Measurements from ENCODE around the gene TARS3.
"Not testable (repeated sequence)": the region's sequence is repeated elsewhere in the genome, so short reads cannot be mapped to it uniquely, and the experiment has no call there.

The TARS3 gene

GRCh38 chr15:101723874-101724674 lies at the start of gene TARS3:
Gene TARS3 (minus strand): TSS chr15:101724473. CDS start chr15:101724387, 86 bp downstream.
- peak; percentile 96 for DNase-seq (ENCODE audit: low spot score)

- DNase-seq (ENCODE audit: low spot score): peak; percentile 2
Measured at GRCh38 chr15:101773496-101774100, 49.3 kb upstream of the TARS3 start.

- no peak for DNase-seq (ENCODE audit: low spot score)
Measured at GRCh38 chr15:101772921-101773320, 48.6 kb upstream of the TARS3 start.

DNA sequence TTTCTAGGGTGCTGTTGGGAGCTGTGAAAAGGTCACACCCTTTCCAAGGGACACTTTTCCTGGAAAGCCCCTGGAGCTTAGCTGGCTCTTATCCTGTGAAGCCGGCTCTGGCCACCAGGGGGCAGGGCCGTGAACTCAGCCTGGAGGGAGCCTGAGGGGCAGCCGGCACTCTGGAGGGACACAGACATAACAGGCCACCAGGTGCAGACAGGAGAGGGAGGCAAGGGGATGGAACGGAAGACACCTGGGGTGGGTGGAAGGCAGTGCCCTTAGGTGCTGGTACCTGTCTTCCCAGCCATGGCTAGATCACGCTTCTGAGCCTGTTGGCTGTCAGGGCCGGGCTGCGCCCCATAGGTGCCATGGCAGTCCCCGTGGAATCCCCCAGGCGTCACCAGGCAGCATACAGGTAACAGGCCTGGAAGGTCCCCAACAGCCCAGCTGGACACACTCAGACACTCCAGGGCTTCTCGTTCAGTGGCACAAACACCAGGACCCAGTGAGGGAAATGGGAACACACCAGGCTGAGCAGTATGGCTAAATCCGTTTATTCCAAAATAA lies 42.9 kb upstream of the TARS3 start:
- not testable (repeated sequence) for DNase-seq (ENCODE audit: low spot score)

DNA sequence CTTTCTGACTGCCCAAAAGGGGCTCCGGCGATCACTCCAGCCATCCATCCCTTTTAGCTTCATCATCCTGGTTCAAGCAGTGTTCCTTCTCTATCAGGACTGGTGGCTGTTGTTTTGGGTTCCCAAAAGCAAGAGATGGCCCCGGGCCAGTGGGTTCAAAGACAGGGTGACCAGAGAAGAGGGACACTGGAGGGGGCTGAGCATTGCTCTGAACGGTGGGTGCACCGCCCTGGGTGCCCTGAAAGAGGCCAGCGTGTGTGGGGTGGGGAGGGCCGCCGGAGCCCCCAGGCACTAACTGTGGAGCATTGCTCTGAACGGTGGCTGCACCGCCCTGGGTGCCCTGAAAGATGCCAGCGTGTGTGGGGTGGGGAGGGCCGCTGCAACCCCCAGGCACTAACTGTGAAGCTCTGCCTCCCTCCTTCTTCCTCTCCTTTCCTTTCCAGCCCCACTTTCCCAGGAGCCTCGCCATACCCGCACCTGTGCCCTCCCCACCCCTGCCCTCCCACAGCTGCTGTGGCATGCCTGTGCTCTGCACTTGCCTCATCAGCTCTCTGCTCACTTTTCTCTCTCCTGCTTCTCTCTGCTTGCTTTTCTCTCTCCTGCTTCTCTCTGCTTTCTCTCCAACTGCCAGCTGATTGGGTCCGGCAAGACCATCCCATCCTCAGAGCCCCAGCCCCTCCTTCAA lies 41.6 kb upstream of the TARS3 start:
- no peak for DNase-seq (ENCODE audit: low spot score)

DNA sequence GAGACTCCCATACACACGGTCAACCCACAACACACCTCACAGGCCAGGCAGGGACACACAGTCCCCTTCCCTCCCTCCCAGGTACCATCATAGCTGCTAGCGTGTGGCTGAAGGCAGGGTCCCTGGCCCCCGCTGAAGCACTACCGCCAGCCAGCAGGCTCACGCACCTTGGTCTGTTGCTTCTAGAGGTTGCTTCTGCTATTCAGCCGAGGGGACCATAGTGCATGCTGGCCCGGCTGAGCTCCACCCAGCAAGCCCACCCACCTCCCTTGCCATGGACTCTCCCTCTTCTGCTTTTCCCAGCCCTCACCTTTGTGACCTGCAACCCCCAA lies 41.0 kb upstream of the TARS3 start:
- DNase-seq (ENCODE audit: low spot score): not testable (repeated sequence)

DNA sequence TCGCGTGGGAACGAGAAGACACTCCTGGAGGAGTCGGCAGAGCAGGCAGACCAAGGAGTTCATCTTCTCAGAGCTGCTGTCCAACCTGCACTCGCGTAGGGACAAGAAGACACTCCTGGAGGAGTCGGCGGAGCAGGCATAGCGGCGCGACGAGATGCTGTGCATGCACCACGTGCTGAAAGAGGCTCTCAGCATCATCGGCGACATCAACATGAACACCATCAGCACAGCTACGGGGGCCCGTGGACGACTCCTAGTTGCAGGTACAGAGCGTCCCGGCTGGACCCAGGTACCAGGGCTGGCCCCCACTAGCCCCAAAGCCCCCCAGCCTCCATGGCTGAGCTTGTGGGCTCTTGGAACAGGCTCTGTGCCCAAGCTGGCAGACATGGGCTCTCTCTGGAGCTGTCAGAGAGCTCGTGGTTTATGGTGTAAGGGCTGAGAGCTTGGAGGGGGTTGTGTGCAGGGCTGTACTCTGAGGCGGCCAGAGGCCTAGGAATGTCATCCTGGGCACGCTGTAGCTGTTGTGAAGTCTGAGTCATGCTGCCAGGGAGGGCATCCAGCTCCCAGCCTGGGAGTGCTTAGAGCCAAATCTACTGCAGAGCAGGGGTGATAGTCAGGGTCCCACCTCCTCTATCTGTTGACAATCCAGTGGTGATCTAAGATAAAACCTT lies 40.5 kb upstream of the TARS3 start:
- DNase-seq (ENCODE audit: low spot score): not testable (repeated sequence)

DNA sequence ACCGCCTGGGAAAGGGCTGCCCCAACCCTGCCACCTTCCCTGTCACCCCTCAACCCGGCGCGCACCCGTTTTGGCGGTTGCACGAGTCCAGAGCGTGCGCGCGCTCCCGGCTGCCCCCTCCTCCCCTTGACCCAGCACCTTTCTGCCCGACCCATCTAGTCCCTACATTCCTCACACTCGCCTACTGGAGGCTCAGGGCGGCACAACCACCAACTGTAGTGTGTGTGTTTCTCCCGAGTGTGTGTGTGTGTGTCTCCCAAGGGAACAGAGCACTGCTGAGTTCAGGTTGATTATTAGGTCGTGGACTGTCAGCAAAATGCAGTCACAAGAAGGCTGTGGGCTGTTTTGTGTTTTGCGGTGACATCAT lies 22.4 kb upstream of the TARS3 start:
- DNase-seq (ENCODE audit: low spot score): not testable (repeated sequence)

DNA sequence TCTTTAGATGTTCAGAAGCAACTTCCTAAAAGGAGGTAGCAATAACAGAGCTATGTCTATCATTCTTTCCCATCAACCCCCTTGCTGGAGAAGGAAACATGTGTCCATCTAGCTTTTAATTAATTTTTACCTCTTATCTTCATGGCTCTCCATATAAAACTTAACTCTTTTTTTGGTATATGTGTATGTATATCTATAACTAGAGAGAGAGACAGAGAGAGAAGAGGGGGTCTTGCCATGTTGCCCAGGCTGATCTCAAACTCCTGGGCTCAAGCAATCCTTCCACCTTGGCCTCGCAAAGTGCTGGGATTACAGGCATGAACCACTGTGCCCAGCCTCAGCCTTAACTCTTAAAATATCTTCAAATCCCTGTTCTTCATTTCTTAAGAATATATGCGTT lies 10.6 kb upstream of the TARS3 start:
- DNase-seq (ENCODE audit: low spot score): not testable (repeated sequence)

GRCh38 chr15:101733545-101733944 lies 9.3 kb upstream of the TARS3 start:
- DNase-seq (ENCODE audit: low spot score): no peak

DNA sequence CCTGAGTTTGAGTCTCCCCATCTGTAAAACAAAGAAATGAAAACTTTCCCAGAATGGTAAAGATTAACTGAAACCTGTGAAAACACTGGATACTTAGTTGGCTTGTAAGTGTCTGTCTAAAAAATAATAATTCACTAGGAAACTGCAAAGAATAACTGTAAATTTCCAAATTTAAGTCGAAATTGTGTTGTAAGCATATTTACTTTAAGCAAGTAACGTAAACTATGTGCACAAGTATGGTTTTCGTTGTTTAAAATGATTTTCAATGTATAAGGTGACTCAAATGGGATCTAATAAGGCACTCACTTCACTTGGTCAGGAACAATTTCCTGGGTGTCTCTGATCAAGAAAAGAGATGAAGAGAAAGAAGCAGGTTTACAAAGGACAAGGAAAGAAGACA lies 8.5 kb upstream of the TARS3 start:
- DNase-seq (ENCODE audit: low spot score): no peak

- no peak for DNase-seq (ENCODE audit: low spot score)
Measured at GRCh38 chr15:101731746-101732145, 7.5 kb upstream of the TARS3 start.

DNA sequence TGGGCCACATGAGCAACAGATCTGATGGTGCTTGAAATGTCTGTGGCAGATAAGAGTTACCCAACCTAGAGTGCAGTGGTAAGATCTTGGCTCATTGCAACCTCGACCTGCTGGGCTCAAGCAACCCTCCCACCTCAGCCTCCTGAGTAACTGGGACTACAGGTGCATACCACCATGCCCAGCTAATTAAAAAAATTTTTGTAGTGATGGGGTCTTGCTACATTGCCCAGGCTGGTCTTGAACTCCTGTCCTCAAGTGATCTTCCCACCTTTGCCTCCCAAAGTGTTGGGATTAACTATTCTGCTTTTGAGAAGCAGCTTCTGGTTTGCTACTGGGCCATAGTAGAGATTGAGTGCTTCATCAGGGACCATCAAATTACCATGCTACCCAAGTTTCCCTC lies 2.9 kb upstream of the TARS3 start:
- no peak for DNase-seq (ENCODE audit: low spot score)

DNA sequence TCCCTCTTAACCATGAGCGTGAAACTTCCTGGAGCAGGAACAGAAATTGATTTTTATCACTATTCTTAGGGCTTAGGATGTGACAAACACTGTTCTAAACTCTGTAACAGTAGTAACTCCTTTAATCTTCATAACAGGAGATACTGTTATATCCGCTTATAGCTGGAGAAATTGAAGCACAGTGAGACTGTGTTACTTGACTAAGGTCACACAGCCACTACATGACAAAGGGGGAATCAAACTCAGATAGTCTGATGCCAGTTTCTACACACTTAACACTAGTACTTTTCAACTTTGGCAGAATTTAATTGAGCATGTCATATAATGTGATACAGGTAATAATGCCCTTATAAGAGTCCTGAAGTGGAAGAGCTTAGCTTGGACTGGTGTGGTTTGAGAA lies 800 bp upstream of the TARS3 start:
- no peak for DNase-seq (ENCODE audit: low spot score)

DNA sequence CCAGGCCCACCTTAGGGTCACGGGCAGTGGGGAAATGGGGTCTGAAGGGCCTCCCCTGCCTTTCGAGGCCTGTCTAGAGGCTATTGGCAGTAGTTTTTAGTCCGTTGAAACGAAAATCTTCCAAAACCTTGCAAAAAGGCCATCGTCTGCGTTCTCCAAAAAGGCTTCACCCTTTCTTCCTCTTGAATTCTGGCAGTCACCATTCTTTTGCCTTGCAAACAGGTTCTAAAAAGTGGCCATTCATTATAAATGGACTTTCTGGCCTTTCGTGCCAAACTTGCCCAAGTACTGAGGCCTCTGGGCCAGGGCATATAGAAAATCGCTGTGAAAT lies 367 bp upstream of the TARS3 start:
- no peak for DNase-seq (ENCODE audit: low spot score)

- DNase-seq (ENCODE audit: low spot score): peak; percentile 36
Measured at GRCh38 chr15:101723171-101723873, 951 bp downstream of the TARS3 start.

DNA sequence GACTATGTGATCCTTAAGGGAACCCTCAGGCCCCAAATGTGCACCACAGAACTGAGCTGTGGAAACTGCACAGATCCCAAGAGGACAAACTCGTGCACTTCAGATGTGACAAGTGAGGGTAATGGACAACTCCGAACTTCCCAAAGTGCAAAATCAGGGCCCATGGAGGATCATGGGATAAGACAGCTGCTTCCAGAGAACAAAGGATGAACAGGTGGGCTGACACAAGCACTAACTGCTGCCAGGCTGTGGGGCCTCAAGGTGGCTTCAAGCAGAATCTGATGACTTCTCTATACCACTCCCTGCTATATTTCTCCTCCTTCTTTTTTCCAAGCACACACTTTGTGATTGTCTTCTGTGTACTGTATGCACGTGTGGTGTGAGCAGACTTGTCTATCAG lies 5.4 kb downstream of the TARS3 start:
- no peak for DNase-seq (ENCODE audit: low spot score)

DNA sequence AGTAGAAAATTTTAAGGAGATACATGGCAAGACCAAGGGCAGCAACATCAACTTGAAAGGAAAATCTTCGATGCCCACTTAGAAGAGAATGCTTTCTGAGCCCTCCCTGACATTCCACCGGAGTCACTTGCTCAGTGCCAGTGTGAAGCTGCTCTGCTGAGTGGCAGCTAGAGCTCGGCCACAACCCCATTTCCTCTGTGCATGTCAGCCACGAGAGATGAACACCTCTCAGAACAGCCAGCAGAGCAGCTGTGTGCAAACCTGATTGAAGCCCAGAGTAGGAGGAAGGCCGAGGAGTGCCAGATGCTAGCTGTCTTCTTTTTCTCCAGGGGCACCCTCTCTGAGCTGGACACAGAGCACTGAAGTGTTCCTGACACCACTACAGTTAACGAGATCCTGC lies 12.2 kb downstream of the TARS3 start:
- DNase-seq (ENCODE audit: low spot score): no peak

DNA sequence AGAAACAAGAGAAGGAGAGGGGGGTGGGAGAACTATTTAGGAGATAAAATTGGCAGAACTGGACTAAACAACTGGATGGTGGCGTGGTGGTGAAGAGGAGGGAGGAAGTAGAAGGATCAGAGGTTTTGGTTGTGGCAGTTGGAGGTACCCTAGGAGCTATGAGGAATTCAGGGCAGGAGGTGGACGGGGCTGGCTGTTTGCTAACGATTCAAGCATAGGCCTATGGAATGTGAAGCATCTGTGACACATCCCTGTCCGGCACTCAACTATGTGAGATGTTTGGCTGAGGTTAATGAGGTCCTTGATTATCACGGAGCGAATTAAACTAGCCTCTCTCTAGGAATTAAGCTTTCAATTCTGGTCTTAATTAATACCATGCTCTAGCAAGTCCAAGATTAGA lies 13.5 kb downstream of the TARS3 start:
- no peak for DNase-seq (ENCODE audit: low spot score)

DNA sequence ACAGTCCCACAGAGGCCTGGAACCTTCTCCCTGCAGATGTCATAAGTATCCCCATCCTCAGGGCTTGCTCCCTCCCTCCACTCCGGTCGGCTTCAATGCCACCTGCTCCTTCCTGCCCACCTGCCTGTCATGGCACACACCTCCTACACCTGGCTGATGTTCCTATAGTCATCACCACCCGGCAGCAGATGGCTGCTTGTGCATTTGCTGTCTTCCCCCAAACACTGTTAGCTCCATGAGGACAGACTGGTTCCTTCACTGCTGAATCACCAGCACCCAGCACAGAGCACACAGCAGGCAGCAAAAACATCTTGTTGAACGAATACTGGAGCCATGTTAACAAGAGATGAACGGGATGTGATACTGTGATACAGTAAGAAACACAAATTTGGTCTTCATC lies 14.8 kb downstream of the TARS3 start:
- DNase-seq (ENCODE audit: low spot score): no peak

DNA sequence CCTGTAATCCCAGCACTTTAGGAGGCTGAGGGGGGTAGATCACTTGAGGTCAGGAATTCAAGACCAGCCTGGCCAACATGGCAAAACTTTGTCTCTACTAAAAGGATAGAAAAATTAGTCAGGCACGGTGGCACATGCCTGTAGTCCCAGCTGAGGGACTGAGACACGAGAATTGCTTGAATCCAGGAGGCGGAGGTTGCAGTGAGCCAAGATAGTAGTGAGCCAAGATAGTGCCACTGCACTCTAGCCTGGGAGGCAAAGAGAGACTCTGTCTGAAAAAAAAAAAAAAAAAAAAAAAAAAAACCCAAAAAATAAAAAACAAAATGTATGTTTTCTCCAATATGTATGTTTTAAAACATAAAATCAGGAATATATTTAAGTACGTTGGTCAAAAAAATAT lies 16.3 kb downstream of the TARS3 start:
- no peak for DNase-seq (ENCODE audit: low spot score)

- no peak for DNase-seq (ENCODE audit: low spot score)
Measured at GRCh38 chr15:101702077-101702476, 22.2 kb downstream of the TARS3 start.
